ENCODE measurements around the gene CTNNBL1.

GRCh38 chr20:37890108-37890507 is 196.3 kb downstream of the CTNNBL1 start:
- TF ChIP-seq POLR2AphosphoS5 (IDR thresholded peaks at IDR 0.05; ENCODE audit: borderline replicate concordance, low read depth, low read length) (no peak), EZH2 (IDR thresholded peaks at IDR 0.05) (no peak)
